ENCODE data around the gene MCRIP2.

The MCRIP2 gene

DNA sequence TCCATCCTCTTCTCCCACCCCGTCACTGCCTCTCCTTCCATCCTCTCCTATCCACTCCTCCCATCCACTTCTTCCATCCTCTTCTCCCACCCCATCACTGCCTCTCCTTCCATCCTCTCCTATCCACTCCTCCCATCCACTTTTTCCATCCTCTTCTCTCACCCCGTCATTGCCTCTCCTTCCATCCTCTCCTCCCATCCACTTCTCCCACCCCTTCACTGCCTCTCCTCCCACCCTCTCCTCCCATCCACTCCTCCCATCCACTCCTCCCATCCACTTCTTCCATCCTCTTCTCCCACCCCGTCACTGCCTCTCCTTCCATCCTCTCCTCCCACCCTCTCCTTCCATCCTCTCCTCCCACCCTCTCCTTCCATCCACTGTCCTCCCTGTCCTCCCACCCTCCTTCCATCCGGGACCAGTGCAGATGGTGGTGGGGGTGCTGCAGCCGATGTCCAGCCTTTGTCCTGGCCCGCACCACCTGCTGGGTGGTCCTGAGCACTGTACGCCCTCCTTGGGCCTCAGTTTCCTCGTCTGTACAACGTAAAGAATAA lies 9.7 kb upstream of the MCRIP2 start:
- no peak for DNase-seq (ENCODE audit: extremely low read depth in 1 of 2, low read depth in 1 of 2)

GRCh38 chr16:632486-633335 lies 8.9 kb upstream of the MCRIP2 start:
- DNase-seq (ENCODE audit: extremely low read depth in 1 of 2, low read depth in 1 of 2) = no peak

- no peak for DNase-seq (ENCODE audit: extremely low read depth in 1 of 2, low read depth in 1 of 2)
Measured at GRCh38 chr16:633336-634050, 8.1 kb upstream of the MCRIP2 start.

GRCh38 chr16:634051-634670 lies 7.5 kb upstream of the MCRIP2 start:
- no peak for DNase-seq (ENCODE audit: extremely low read depth in 1 of 2, low read depth in 1 of 2)

DNA sequence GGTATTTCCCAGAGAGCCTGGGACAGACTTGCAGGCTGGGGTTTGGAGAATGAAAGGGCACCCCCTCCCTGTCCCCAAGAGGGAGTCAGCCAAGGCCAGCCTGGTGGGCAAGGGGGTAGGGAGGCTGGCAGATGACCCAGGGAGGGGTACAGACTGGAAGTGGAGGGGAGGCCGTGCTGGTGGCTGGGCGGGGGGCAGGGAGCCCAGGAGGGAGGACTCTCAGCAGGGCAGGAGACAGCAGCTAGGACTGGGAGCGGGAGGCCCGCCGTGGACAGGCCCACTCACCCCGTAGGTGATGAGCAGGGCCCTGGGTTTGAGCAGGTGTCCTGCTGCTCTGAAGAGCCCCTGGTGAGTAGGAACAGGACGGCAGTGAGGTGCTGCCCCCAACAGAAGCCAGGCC lies 6.6 kb upstream of the MCRIP2 start:
- DNase-seq (ENCODE audit: extremely low read depth in 1 of 2, low read depth in 1 of 2) = no peak

GRCh38 chr16:635573-636205 lies 5.9 kb upstream of the MCRIP2 start:
- no peak for DNase-seq (ENCODE audit: extremely low read depth in 1 of 2, low read depth in 1 of 2)

GRCh38 chr16:636206-637080 lies 5.2 kb upstream of the MCRIP2 start, which contains the start of gene METTL26:
Gene METTL26, minus strand, starts transcription at chr16:636305. Its CDS starts 15 bp downstream, at chr16:636290.
- DNase-seq (ENCODE audit: extremely low read depth in 1 of 2, low read depth in 1 of 2) = peak; percentile 77 to 88

DNA sequence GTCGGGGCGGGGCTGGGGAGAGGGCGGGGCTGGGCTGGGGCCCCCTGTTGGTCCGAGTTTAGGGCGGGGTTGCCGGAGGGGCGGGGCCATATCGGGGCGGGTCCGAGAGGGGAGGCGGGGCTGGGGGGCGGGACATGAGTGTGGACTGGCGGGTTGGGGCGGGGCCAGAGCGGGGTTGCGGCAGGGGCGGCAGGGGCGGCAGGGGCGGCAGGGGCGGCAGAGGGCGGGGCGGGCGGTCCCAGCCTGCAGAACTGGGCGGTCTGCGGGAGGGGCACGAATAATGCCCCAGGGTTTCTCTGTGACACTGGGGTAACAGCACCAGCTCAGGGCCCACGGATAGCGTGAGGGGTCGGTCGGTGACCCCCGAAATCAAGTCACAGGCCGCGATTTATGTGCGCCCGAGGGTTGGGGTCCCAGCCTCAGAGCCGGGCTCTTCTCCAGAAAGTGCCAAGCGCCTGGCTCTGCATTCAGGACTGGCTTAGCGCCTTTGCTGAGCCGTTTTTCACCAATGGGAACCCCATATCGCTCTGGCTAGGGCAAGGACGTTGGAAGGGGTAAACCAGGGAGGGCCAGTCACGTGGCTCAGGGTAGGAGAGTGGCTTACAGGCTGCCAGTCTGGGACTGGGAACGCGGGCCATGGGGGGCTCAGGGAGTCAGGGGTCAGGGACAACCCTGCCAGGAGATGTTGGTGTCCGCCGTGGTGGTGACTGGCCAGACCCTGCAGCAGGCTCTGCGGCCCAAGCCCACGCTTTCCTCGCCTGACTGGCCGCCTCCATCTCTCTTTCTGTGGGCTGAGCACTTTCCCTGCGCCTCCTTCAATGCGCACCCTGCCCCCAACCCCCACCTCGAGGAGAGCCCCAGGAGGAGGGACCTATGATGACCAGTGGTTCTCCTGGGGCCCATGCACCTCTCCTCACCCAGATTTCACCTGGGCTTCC lies 4.3 kb upstream of the MCRIP2 start:
- peak; percentile 74 to 78 for DNase-seq (ENCODE audit: extremely low read depth in 1 of 2, low read depth in 1 of 2)

DNA sequence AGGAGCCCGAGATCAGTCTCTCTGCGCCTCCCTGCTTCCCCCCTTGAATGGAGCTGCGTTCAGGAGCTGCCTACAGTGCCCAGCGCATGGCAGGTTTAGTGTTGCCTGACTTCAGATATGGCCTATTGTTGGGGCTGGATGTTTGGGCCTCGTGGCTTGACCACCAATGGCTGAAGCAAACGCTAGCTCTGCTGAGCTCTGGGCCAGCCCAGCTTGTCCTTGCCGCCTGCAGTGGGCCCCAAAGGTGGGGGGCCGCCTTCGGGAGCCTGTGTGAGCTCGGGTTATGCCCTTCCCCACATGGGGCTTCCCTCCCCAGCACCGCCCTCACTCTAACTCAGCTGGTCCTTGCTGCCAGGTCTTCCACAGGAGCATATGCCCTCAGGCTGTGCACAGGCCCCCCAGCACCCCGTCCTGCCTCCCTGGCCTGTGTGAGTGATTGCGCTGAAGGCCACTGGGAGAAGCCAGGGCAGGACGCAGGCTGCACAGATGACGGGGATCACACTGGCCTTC lies 3.5 kb upstream of the MCRIP2 start:
- DNase-seq (ENCODE audit: extremely low read depth in 1 of 2, low read depth in 1 of 2) = no peak

DNA sequence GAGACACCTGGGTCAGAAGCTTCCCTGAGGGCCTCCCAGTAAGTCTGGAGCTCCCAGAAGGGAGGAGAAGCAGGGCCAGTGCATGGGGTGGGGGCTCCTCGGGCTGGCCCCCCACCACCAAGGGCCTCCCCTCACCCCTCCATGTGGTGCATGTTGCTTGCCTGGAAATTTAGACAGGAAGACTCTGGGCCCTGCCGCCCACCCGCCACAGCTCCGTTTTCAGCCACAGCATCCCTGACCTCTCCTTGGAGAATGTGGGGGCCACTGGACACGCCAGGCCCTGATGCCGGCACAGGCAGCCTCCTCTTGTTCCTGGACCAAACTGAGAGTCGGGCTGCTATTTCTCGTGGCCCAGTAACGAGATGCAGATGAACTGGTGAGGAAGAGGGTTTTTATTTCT lies 2.8 kb upstream of the MCRIP2 start:
- DNase-seq (ENCODE audit: extremely low read depth in 1 of 2, low read depth in 1 of 2) = no peak

GRCh38 chr16:640614-641013 lies 1.0 kb upstream of the MCRIP2 start:
- no peak for DNase-seq (ENCODE audit: extremely low read depth in 1 of 2, low read depth in 1 of 2)

GRCh38 chr16:642189-643049 lies 791 bp downstream of the MCRIP2 start:
- peak in 1 of 2 donors; percentile 37 for DNase-seq (ENCODE audit: extremely low read depth in 1 of 2, low read depth in 1 of 2)

- DNase-seq (ENCODE audit: extremely low read depth in 1 of 2, low read depth in 1 of 2) = no peak
Measured at GRCh38 chr16:643050-643368, 1.4 kb downstream of the MCRIP2 start.

DNA sequence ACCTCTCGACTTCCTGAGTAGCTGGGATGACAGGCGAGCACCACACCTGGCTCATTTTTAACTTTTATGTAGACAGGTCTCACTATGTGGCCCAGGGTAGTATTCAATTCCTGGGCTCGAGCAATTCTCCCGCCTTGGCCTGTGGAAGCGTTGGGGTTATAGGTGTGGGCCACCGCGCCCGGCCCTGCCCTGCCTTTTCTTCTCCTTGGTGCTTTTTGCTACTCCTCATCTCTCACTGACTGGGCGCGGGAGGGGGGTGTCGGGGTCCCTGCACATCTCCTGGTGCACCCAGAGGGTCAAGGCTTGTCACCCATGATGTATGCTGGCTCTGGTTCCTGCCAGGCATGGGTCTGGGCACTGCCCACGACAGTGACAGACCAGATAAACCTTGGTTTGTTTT lies 2.9 kb downstream of the MCRIP2 start:
- no peak for DNase-seq (ENCODE audit: extremely low read depth in 1 of 2, low read depth in 1 of 2)

DNA sequence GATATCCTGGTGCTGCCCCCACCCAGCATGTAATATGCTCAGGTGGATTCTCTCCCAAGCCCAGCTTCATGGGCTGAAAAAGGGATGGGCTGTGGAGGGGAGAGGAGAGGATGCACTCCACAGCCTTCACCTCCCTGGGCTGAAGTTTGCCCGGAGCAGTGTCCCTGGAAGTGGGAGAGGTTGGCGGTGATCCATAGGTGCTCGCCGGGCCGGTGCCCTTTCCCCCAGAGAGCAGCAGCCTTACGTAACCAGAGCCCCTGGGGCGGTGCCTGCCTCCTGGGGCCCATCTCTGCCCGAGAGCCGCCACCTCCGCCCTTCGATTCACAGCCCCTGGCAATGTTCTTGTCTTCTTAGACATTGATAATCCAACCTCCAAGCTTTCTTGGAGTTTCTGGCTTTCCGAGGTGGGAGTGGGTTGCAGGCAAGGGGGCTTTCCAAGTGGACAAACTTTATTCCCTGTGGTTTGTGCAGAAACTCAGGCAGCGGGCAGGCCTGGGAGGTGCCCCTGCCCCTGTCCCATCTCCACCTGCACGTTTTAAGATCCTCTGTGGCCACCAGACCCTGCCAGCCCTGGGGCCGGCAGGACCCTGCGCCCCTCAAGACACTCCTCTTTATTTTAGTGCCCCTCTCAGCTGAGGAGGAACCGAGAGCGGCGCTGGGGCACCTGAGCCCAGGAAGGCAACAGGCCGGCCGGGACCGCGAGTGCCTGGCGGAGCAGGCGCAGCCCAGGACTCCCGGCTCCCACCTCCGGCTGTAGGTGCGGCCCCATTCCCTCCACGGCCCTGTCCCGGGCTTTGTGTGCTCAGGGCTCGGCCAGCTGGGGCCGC lies 4.4 kb downstream of the MCRIP2 start:
- DNase-seq (ENCODE audit: extremely low read depth in 1 of 2, low read depth in 1 of 2) = no peak

DNA sequence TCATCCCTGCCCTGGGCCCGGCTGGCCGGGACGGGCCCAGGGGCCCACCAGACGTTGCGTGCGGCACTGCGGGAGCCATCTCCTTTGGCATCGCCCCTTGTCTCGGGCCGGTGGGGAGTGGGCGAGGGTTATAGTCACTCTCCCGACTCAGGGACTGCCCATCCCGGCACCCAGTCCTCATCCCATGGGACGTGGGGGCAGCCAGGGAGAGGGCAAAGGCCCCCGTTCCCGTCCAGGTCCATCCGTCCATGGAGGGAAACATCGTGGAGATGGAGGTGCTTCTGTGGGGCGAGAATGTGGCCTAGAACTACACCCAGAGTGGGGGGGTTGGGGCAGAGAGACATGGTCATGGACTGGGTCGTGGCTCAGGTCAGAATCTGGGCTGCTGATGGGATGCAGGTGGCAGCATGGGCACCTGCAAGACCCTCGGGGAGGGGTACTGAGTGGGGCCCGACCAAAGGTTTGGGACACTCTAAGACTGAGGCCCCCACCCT lies 5.1 kb downstream of the MCRIP2 start:
- no peak for DNase-seq (ENCODE audit: extremely low read depth in 1 of 2, low read depth in 1 of 2)
